CMK (cell line): ENCODE measurements around the gene BICD1.
"Not testable (repeated sequence)": the region's sequence is repeated elsewhere in the genome, so short reads cannot be mapped to it uniquely, and the experiment has no call there.

Source experiments
- DNase-seq: peaks from one replicate; pipeline ENCODE4 v3.0.0-alpha.2; 2010; ENCODE audit warnings: low read depth

Gene BICD1

GRCh38 chr12:32146074-32146873, 39.6 kb downstream of the BICD1 start:
- no peak for DNase-seq

DNA sequence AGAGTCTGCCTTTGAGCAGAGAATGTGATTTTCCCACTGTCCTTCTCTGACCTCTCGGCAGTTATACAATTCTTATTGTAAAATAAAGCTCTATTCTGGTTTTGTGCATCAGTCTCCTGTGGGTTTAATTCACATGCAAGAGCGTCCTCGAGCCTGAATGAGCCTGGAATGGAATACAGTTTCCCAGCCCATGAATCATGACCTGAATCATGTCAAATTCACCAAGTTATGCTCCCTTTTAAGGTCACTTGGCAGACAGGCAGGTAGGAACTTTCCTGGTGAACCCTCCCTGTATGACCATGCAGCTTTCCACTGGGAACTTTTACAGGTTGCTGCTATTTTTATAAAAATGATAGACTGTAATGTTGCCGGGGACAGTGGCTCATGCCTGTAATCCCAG, 41.7 kb downstream of the BICD1 start:
- DNase-seq: no peak

GRCh38 chr12:32149489-32149888, 42.8 kb downstream of the BICD1 start:
- no peak for DNase-seq

GRCh38 chr12:32151086-32151485, 44.4 kb downstream of the BICD1 start:
- DNase-seq: no peak

DNA sequence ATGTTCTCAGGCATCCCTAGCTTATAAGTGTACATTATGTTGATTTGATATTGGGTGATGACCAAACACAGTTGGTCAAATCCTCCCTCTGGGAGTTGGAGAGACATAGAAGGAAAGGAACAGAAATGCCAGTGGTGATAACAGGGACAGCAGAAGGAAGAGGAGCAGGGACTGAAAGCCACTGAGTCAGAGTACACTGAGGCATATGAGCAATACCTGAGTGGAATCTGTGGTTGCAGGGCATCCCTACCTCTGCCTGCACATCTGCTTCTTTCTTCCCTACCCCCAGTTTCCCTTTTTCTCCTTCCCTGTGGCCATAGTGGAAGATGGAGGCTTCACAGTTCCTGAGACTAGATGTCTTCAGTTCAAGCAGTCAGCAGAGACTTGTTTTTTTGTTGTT, 44.9 kb downstream of the BICD1 start:
- DNase-seq: no peak

DNA sequence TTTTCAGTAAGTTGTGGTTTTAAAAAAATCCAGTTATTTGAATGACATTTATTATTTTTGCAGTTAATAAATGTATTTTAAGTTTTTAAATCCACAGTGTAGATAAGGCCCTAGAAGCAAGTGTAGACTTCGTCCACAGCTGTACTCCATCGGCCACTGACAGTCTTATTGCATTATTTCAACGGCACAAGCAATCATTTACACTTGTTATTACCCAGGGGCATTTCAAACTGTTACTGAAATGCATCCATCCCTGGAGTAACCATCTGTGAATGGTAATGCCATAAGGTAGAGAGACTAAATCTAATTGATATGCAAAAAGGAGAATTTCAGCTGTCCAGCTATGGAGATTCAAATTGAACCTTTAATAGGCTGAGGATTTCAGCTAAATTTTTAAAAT, 48.4 kb downstream of the BICD1 start:
- DNase-seq: no peak

- DNase-seq: no peak
Observed at GRCh38 chr12:32155961-32156529, 49.4 kb downstream of the BICD1 start.

DNA sequence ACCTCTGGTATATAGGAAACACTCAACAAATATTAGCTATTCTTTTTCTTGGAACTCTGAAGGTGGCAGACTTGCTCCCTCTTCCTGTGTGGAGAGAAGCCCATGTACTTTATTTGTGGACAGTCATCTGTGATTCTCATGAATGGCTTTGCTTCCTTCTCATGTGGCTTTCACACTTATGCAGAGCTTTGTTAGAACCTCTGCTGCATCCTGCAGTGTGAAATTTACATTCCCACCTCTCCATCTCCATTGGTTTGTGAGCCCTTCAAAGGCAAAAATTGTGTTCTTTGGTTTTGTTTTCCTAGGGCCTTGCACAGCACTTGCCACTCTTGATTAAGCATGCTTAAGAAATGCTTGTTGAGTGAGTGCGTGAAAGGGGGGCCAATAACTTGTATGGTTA, 51.9 kb downstream of the BICD1 start:
- no peak for DNase-seq

GRCh38 chr12:32159381-32159780, 52.7 kb downstream of the BICD1 start:
- no peak for DNase-seq

DNA sequence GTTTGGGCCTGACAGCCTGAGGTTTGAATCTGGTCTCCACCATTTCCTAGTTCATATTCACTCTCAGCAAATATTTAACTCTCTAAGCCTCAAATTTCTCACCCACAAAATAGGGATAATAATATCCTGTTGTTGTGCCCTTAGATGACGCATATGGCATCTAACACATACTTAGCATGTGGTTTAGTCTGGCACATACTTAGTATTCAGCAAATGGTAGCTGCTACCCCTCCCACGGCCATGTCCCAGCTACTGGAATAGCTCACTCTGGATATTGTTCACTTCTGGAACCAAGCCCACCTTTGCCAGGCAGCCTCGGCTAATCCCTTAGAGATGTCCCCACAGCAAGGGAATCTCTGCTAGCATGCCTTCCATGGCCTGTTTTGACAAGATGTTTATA, 53.3 kb downstream of the BICD1 start:
- no peak for DNase-seq

- no peak for DNase-seq
Observed at GRCh38 chr12:32161058-32161457, 54.4 kb downstream of the BICD1 start.

GRCh38 chr12:32163596-32163995, 56.9 kb downstream of the BICD1 start:
- DNase-seq: no peak

DNA sequence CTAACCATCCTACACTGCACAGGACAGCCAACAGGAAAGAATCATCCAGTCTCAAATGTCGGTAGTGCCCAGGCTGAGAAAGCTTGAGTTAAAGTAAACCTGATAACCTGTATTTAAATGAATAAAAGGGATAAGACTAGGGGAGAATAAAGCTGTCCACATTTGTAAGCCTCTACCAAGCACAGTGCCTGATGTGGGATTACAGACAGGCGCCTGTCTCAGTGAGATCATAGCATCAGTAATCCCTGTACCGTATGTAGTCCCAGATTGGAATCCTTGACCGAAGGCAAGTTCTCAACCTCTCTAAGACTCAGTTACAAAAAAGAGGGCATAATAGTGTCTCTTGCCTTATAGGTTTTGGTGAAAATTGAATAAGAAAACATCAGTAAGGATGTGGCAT, 59.9 kb downstream of the BICD1 start:
- DNase-seq: no peak

DNA sequence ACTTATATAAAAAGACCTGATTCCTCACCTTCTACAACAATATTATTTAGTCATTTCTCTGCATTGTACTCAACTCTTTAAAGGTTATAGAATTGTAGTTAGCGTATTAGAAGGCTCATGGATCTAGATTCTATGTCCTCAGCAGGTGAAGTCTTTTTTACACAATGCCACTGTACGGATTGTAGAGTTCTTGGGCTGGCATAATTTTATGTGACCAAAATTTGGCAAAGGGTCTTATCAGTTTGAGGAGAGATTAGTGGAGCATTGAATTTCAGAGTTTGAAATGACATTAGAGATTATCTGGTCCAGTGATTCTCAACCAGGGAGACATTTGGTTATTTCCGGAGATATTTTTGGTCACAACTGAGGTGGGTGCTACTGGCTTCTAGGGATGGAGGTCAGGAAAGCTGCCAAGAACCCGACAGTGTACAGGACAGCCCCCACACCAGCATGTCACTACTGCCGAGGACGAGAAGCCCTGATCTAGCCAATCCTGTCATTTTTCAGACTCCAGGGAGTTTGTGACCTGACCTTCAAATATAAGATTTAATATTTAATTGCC, 63.9 kb downstream of the BICD1 start:
- no peak for DNase-seq

DNA sequence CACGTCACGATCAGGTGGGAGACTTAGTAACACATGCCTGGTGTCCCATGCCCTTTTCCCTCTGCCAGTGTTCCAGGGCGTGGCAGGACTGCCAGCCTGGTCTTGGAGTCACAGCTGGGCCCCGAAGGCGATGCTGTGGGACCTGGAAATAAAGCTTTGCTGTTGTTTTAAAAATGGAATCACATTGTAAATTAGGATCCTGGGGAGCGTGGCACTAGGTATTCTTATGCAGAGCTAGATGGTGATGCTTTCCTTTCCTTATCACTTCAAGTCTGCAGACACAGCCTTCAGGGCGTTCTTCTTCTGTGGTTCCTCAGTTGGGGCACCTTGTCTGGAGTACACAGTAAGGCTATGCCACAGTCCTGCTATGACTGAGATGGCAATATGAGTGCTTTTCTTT, 64.6 kb downstream of the BICD1 start:
- no peak for DNase-seq

- no peak for DNase-seq
Observed at GRCh38 chr12:32176606-32177005, 70.0 kb downstream of the BICD1 start.

DNA sequence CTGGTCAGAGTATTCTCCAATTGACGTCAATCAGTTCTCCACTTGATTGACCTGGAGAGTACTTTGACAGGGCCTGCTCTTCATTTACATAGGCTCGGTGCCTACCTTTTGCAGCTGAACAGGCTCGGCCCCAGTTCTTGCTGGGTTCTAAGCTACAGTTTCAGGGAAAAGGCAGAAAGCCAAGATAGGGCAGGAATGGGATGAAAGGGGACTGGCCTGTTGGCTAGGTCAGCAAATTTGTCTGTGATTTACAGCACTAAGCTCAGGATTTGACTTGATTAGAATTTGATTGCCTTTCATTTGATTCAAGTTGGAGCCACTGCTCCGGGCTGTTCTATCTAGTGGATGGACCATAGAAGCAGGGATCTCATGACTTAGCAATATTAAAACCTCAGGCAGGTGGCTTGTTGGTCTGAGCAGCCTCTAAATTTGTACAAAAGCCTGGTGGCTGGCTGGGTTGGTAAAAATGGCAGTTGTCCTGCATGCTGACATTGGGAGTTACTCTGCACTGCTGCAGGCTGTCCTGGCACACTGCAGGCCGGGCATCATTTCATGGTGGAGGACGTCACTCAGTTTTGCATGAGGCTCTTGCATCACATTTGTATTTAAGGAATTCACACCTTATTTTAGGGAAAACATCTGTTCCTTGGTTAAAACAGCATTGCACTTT, 71.8 kb downstream of the BICD1 start:
- DNase-seq: no peak

DNA sequence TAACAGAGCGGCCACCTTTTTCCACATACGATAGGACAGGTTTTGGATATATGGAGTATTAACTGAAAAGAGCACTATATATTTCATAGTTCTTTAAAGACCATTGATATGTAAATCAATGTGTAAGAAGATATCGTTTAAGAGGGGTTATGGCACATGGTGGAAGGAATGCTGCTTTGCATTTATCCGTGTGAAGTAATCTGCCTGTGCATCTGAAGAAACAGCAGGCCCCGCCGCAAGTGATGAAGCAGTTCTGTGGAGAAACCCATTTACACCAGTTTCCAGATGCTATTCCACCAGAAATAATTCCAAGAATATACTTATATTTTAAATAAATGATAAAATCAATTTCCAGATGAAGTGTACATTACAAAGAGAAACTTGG, 72.4 kb downstream of the BICD1 start:
- DNase-seq: no peak

DNA sequence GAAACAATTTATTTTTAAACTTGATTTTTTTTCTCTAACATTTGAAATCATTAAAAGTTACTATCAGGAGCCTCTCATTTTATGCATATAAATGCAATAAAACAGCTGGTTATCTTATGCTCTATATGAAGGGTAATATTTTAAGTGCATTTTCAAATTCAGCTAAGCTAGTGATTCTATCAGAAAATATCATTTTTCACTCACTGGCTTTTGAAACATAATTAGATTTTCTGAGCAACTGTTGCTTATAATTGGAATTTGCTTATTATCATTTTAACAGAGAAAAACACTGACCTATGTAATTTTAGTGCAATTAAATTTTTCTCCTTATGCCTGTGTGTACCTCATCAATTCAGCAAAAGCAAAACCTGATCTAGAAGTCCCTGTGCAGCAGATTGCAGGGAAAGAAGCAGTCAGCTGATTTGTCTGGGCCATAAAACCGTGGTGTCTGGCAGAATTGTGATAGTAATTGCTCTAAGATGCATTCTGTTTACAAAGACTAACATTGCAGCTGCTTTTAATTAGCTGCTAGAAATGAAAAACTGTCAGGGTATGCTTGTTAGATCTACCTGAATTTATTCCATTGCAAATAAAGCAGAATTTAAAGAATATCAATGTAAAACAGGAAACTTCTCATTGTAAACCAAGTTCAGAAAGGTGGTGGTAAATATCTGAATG, 75.0 kb downstream of the BICD1 start:
- no peak for DNase-seq

DNA sequence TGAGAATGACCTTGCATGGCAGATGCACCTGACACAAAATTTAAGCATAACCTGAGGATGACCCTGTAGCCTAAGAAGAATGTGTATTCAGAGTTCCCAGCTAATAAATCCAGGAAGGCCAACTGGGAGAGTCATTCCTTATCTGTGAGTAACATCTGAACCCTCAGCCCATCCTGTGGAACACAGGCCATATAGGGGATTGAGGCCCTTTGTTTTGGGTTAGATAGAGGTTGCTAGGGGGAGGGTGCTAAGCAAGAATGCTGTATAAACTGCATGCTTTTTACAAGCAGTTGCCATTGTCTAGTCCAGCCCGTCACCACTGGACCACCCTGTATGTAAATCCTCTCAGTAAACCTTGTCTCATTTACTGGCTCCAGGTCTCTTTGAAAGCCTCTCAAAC, 77.0 kb downstream of the BICD1 start:
- peak; percentile 9 for DNase-seq

GRCh38 chr12:32187127-32187526, 80.5 kb downstream of the BICD1 start:
- not testable (repeated sequence) for DNase-seq

DNA sequence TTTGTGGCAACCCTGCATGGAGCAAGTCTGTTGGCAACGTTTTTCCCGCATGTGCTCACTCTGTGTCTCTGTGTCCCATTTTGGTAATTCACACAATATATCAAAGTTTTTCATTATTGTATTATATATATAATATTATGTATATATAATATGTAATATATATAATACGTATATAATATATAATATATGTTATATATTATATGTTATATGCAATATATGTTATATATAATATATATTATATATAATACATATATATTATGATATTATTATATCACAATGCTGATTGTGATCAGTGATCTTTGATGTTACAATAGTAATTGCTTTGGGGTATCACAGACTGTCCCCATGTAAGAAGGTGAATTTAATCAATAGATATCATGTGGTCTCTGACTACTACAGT, 84.8 kb downstream of the BICD1 start:
- DNase-seq: no peak
